DOHH2 (cell line): ENCODE data around the gene MYLK.

Source experiments
- EZH2phosphoT487 ChIP-seq: fragments of 200-600 bp; sonication (generic); IDR thresholded peaks from 2 replicates; pipeline ENCODE4 v1.6.1; 2017; ENCODE audit warnings: borderline replicate concordance, mild to moderate bottlenecking, antibody characterized with exemption, low read length, moderate library complexity, mixed read lengths
- TF ChIP-seq, protein P1 (sequence below): fragments of 200-600 bp; sonication (generic); IDR thresholded peaks from one replicate; pipeline ENCODE4 v1.5.1; 2014; ENCODE audit warnings: antibody characterized with exemption, mild to moderate bottlenecking, low read depth, low read length; ENCODE audit not compliant: poor library complexity, severe bottlenecking

- TF ChIP-seq, protein P1, sequence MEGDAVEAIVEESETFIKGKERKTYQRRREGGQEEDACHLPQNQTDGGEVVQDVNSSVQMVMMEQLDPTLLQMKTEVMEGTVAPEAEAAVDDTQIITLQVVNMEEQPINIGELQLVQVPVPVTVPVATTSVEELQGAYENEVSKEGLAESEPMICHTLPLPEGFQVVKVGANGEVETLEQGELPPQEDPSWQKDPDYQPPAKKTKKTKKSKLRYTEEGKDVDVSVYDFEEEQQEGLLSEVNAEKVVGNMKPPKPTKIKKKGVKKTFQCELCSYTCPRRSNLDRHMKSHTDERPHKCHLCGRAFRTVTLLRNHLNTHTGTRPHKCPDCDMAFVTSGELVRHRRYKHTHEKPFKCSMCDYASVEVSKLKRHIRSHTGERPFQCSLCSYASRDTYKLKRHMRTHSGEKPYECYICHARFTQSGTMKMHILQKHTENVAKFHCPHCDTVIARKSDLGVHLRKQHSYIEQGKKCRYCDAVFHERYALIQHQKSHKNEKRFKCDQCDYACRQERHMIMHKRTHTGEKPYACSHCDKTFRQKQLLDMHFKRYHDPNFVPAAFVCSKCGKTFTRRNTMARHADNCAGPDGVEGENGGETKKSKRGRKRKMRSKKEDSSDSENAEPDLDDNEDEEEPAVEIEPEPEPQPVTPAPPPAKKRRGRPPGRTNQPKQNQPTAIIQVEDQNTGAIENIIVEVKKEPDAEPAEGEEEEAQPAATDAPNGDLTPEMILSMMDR = no peak
- no peak for TF ChIP-seq EZH2phosphoT487
These were observed 195.8 kb downstream of the MYLK start for GRCh38 chr3:123688241-123688747.
